OCI-M2 (cell line): Measurements from ENCODE around the gene KCNJ6.
"Not testable (repeated sequence)": the region's sequence is repeated elsewhere in the genome, so short reads cannot be mapped to it uniquely, and the experiment has no call there.

Experiments
- DNase-seq: peaks from one replicate; lab custom pipeline; 2025; ENCODE audit not compliant: unreplicated experiment; lab: John Stamatoyannopoulos, UW

Gene KCNJ6, protein sequence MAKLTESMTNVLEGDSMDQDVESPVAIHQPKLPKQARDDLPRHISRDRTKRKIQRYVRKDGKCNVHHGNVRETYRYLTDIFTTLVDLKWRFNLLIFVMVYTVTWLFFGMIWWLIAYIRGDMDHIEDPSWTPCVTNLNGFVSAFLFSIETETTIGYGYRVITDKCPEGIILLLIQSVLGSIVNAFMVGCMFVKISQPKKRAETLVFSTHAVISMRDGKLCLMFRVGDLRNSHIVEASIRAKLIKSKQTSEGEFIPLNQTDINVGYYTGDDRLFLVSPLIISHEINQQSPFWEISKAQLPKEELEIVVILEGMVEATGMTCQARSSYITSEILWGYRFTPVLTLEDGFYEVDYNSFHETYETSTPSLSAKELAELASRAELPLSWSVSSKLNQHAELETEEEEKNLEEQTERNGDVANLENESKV

DNA sequence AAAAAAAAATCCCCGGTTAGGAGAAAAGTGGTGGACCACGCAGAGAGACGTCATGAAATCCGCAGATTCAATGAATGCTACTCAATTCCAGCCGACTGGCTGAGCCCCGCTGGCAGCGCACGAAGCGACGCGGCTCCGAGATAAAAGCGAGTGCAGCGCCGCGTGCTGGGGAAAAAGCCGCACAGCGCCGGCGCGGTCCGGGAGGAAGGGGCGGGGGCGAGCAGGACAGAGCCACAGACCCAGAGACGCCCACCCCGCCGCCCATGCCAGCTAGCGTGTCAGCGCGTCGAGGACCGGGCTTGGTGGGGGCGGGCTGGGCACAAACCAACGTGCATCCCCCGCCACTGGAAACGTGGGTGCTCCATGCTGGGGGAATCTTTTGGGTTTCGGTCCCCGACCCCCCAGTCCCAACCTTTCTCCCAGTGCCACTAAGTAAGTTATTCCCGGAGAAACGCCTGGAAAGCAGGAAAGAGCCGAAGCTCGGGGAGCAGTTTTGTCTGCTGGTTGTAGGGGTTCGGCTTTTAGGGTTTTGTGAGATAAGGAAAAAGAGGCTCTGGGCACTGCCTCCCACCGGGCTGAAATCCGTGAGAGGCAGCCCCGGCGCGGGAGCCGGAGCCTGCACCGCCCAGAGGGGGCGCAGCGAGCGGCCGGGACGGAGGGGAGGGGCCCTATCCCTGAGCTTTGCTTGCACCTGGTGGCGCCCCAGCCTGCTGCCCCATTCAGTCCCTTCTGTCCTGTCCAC is at the start of gene KCNJ6:
Gene KCNJ6, minus strand, starts transcription at position 148 of the 742 bp plus-strand sequence. CDS start 75,775 bp downstream, outside the sequence.
- DNase-seq: no peak

DNA sequence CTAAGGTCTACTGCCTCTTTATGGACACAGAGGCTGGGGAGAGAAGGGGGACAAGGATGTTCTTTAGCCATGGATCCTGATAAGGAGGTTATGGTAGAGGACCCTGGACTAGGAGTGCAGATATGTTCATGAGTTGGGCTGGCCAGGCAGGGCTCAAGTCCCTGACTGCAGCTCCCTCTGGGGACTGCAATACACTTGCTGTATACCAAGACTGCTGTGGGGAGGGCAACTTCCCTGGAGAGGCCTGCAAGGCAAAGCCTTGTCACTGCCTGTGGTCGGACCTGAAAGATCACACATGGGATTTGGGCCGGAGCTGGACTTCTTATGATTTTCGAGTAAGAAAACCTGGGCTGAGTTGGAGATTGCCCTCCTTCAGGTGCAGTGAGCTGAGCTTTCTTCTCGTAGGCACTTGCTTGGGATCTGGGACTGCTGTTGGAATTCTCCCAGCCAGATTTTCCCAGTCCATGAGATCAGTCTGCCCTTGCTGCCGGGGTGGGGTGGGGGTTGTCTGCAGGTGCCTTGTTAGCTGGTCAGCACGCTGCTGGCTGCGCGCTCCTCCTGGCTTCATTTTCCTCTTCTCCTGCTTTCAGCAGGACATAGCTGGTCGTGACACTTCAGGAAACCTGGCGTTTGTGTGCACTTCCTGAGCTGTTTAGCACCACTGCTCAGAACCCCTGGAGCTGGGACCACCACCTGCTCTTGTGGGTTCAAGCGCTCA is 49.0 kb upstream of the KCNJ6 start:
- DNase-seq: no peak

DNA sequence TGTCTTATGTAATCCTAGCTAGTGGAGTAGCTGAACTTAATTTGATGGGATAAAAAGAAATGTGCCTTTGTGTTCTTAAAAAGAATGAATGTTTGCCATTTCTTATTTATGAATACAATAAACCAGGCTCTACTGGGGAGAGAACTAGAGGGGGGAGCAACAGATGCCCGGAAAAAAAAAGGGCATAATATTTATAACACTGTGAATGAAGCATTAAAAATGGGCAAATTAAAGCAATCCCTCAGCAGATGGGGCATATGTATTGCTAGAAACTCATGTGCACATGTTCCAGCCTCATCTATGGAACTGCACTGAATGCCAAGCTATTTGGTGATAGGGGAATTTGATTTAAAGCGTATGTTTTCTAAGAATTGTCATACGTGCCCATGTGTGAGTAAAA is 42.3 kb upstream of the KCNJ6 start:
- DNase-seq: no peak

DNA sequence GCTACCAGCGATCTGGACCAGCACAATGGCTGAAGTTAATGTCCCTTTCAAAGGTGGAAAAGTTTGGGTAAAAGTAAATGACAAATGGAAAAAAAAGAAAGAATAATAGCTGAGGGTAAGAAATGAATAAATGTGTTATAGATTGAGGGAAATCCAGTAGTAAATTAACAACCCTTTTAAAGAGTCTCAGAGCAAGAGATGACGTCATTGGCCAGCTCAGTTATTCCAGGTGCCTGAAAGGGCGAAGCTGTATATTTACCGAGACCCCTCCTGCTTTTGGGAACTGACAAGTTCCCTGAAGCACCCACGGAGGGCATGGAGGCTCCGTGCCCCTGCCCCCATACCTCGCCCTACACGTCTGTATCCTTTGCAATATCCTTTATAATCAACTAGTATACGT is 40.5 kb upstream of the KCNJ6 start:
- no peak for DNase-seq

DNA sequence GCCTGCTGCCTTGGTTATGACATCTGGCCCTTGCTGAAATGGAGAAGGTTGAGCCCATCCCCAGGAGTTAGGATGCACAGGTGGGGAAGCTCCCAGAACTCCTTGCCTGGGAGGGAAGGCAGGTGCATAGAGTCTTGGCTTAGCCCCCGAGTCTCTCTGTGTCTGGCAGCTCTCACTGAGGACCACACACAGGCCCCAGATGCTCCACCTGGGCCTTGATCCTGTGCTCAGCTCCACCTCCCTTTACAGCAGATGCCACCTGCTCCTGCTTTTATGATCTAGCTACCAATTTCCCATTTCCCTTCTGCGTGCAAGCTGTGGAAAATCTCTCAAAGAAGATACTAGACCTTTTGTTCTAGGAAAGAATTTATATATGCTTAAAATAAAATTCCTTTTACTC is 28.8 kb upstream of the KCNJ6 start:
- DNase-seq: no peak

DNA sequence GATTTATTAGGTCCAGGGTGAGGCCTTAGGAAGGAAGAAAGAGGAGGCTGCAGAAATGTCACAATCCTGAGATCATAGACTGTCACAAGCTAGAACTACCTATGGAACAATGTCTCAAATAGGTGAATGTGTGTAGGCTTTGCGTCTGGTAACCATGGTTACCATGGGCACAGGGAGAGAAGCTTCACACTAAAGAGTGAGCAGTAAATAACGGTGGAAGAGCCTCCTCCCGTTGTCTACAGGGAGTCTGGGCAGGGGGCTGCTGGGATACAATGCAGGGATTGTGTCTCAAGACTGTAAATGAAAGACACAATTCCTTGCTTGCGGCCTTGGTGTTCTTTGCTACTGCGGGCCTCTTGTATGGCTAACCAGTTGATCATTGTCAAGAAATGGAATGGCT is 28.2 kb upstream of the KCNJ6 start:
- no peak for DNase-seq

DNA sequence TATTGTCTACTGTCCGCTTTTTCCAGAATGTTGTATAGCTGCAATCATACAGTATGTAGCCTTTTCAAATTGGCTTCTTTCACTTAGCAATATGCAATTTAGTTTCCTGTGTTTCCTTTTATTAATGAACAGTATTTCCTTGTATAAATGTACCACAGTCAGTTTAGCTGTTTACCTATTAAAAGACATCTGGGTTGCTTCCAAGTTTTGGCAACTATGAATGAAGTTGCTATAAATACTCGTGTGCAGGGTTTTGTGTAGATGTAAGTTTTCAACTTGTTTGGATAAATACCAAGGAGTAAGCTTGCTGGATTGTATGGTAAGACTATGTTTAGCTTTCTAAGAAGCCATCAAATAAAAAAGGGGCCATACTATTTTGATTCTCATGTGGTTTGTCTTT is 24.4 kb upstream of the KCNJ6 start:
- no peak for DNase-seq

DNA sequence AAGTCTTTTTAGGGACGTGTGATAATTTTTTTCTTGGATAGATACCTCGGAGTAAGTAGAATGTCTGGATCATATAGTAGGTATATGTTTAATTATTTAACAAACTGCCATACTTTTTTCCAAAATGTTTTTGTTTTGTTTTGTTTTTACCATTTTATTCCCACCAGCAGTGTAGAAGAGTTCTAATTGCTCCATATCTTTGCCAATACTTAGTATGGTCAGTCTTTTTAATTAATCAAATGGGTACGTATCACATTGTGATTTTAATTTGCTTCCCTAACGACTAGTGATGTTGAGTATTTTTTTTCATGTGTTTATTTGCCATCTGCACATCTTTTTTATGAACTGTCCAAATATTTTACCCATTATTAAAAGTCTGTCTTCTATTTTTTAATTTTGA is 23.6 kb upstream of the KCNJ6 start:
- DNase-seq: no peak

DNA sequence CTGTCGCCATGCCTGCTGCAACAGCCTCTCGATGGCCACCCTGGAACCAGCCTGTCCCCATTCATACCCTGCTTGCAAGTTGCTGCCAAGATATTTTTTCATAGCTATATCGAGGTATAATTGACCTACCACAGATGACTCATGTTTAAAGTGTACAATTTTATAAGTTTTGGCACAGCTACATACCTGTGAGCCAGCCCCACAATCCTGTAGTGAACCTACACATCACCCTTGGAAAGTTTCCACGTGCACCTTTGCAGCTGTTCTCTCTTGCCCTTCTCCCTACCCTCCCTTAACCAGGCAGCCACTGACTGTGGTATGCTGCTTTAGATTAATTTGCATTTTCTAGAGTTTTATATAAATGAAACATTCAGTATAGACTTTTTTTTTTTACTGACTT is 23.0 kb upstream of the KCNJ6 start:
- no peak for DNase-seq

DNA sequence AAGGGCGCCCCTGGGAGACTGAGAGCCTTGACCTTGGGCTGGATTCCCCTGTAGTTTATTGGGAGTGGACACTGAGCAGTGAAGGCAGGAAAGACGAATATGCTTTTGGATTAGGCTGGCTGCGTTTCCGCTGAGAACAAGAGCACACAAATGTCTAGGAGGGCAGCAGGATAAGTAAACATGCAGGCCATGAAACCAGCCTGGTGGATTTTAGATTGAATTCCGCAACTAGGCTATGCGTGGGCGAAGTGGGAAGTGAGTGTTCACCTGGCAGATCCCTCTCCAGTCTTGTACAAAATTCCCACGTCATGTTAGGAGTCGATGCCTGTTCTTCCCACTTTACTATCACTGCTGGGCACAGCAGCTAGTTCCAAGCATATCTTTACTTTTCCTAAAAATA is 21.4 kb upstream of the KCNJ6 start:
- no peak for DNase-seq

DNA sequence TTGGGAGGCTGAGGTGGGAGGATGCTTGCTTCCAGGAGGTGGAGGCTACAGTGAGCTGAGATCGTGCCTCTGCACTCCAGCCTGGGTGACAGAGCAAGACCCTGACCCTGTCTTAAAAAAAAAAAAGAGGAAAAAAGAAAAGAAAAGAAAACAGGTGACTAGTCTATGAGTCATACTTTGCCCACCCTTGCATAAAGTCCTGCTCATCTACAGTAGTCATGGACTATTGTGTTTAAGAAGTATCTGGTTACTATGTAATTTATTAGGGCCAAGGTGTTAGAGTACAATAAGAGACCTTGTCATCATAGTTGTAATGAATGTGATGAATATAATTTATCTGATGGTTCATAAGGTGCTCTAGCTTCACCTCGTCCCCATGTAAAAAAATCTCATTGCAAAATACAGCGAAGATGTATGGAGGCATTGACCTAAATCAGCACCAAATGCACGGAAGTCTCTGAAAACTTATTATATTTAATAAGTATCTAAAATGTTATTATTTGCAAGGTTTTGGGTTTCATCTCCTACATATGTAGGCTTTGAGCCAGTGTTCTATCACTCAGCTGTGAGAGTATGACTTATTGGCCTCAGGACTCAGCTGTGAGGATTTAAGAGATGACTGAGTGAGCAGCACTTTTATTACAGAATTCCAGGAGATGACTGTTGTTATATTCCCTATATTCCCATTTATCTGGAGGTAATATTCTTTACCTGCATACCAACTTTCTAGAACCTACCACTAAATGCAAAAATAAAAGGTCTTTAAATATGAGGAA is 19.9 kb upstream of the KCNJ6 start:
- DNase-seq: no peak

DNA sequence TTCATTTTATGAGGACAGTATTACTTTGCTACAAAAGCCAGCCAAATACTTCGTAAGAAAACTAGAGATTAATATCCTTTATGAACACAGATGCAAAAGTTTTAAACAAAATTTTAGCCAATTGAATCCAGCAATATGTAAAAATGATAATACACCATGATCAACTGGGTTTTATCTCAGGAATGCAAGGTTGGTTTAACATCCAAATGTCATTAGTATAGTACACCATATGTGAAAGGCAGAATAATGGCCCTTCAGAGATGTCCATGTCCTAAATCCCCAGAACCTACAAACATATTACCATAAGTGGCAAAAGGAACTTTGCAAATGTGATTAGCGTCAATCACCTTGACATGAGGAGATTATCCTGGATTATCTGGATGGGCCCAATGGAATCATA is 16.7 kb upstream of the KCNJ6 start:
- no peak for DNase-seq

DNA sequence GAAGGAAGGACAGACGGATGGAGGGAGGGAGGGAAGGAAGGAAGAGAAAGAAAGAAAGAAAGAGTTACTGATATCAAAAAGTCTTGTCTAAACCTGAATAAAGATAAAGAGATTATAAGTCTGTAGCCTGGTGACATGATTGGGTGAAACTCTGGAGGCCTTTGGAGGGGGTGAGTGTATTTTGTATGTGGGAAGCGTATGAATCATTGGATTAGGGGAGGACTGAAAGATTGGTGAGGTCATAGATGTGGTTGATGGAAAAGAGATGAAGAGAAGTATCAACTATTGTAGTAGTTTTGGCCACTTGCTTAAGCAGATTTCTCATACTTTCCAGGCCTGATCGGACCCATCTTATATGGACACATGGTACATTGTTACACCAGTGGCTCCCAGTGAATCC is 11.5 kb upstream of the KCNJ6 start:
- DNase-seq: no peak

DNA sequence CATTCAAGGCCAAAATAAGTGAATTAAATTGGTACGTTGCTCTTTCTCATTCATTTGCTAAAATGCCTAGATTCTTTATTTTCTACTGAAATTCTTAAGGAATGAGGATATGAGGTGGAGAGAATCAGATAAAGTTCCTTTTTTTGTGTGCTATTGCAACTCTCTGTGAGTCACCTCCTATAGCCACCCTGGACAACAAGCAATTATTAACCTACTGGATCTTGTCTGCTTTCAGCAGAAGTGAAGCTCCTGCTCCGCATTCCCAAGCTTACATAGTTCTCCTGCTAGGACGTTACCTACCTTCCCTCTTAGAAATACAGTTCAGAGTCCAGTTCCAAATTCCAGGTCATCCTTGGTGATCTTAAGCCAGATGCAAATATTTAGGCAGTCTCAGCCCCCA is 4.8 kb upstream of the KCNJ6 start:
- DNase-seq: no peak

DNA sequence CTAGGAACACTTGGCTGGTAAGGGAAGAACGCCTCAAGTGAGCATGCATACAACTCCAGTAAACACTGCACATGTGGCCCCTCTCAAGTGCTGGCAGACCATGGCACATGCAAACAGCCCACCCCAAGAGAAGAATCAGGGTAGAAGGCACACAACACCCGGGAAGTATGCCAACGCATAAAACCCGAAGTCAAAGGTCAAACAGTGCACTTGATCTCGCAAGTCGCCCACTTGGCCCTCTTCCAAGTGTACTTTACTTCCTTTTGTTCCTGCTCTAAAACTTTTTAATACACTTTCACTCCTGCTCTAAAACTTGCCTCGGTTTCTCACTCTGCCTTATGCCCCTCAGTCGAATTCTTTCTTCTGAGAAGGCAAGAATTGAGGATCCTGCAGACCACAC is 4.0 kb upstream of the KCNJ6 start:
- DNase-seq: not testable (repeated sequence)

DNA sequence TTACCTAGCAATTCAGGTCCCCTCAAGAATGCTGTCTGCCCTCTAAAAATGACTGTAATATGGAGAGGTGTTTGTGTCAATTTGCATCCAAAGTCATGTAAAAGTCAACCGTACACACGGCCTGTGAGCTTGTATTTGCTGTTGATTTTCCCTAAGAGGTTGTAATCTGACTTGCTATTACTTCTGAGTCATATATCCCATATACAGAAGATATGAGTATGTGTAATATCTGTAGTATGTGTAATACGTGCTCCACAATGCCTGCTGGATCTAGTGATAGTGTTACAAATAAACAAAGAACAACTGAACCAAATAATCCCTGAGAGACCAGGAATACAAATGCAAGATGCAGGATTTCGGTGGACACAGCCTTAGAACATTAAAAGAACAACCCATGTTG is 1.4 kb upstream of the KCNJ6 start:
- DNase-seq: no peak

DNA sequence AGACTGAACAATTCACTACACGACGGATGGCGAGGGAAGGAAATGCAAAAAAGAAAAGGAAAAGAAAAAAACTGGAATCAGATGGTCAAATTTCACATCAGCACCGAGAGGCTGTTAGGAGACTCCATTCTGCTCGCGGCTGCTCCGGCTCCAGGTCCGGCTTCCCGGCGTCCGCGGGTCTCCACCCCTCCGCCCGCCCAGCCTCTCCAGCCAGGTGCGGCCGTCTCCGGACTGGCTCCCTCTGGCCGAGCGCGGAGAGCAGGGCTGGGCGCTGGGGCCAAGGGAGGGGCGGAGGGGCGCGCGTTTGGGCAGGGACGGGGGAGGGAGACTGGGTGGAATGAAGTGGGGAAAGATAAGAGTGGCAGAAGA is 332 bp downstream of the KCNJ6 start:
- no peak for DNase-seq

DNA sequence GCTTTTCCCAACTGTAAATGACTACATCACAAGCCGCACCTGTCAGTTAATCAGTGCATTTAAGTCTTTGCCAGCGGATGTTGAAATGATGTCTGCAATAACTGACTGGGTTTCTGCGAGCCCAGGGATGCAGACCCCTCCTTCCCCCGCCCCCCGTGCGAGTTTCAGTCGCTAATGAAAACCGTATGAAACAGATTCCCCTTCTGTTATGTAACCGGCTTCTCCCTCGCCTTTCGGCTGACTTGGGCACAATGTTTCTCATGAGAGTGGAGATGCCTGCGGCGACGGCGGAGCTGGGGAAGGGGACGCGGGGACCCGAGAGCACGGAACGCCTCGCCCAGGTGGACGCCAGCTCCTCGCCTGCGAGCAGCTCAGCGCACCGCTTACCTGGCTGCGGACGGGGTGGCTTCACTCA is 753 bp downstream of the KCNJ6 start:
- DNase-seq: no peak

DNA sequence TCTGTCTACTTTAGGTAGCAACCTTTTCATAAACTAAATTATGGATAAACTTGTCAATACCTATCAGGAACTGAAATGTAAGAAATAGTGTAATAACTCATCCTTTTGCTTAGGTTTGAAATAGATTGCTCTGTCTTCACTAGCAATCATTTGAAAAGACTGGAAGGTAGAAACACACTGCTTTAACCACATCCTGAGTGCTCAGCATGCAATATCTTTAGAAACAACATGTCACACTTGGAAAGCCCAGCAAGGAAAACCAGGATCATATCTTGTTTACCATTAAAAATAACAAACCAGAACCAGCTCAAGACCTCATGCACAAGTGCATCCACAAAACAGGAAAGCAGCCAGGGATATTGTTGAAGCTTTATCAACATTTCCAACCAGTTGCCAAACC is 3.6 kb downstream of the KCNJ6 start:
- no peak for DNase-seq

DNA sequence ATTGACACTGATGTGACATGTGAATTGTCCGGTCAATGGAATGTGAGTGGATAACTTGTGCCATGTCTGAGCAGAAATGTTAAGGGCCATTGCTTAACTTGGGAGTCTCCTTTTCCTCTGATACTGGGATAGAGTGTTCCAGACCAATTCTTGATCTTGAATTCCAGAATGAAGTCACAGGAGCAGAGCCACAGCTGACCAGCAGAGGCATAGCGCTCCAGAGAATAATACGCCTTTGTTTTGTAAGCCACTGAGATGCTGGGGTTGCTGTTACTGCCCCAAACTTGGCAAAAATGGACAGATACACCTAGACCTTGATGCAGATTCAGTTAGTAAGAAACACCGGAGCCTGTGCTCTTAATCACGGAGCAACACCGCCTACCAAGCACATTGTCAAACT is 6.3 kb downstream of the KCNJ6 start:
- DNase-seq: no peak

DNA sequence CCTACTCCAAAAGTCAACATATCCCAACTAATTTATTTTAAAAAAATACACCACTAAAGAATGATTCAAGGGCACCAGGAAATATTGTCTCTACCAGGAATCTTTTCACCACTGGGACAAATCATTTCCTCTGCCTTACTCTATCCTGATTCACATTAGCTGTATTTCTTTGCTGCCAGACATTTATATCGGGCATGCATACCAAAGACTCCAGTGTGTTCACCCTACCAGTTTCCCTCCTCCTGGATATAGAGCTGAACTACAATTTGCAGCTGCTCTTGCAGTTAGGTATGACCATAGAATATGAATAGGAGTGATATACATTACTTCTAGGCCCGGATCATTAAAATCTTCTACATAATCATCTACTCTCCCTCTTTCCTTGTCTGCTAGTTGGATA is 7.6 kb downstream of the KCNJ6 start:
- no peak for DNase-seq
